ENCODE results near the gene VPS33A.

Gene VPS33A

DNA sequence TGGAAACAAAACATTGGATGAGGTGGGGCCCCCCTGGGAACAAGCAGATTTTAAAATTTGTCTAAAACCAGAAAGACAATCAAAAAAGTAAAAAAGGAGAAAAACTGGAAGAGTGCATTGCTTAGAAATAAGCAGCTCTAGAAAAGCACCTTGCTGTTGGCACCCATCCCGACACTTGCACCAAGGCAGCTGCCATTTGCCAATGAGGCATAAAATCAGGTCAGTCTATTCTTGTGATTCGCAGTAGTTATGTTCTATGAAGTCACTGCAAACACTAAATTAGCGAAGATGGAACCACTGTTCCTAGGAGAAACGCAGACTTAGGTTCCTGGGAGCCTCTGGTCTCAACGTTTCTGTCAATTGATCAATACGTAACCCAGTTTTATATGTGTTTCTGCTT, 16.2 kb downstream of the VPS33A start:
- DNase-seq: no peak

DNA sequence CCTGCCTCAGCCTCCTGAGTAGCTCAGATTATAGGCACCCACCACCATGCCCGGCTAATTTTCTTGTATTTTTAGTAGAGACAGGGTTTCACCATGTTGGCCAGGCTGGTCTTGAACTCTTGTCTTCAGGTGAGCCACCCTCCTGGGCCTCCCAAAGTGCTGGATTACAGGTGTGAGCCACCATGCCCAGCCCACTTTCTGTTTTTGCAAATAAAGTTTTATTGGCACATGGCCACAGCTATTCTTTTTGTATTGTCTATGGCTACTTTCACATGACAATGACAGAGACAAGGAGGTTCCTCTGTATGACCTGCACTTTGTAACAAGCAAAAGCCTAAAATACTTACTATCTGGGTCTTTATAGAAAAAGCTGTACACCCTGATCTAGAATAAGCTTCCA, 20.7 kb downstream of the VPS33A start:
- DNase-seq: no peak

DNA sequence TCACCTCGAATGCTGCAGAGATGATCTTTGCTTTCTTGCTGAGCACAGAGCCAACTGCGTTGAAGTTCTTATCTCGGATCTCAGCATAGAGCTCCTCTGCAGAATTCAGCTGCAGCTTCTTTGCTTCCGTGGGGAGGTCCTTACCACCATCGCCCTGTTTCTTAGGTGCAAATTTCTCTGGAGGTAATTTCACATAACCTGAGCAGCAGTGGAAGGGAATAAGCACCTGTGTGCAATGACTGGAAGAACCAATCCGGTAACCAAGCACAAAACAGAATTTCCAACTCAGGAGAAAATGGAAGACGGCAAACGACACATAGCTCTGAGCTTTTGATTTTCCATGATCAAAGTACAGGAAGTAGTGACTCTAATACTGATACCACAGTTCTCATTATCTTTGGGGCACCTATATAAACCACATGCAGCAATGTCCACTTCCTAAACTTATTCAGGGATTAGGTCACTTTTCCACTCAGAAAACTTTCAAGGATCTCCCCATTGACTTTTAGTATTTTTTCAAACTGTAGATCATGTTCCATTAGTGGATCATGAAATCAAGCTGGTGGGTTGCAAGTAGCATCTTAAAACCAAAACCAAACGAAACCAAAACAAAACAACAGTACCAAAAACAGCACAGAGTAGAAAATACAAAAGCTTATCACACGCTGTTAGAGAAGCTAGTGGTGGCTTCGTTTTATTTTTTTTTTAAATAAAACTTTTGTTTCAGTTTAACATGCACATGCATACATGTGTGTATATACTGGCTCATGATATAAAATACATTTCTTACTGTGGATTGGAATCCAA, 21.5 kb downstream of the VPS33A start:
- no peak for DNase-seq

DNA sequence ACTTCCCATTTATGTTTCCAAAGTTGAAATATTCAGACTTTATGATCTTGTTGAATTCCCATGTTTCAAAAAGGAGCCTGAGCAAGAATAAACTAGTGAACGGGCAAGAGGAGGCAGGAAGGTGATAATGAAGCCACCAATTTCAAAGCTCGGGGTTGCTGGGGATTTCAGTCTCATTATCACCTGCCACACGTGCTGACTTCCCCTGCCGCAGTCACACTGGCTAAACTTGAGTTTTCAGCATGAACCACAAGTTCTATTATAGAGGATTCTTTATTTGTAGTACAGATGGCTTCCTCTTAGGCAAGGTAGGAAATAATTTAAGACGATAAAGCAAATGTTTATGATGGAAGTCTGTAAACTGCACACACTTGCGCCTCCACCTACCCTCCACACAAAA, 22.3 kb downstream of the VPS33A start:
- DNase-seq: no peak

DNA sequence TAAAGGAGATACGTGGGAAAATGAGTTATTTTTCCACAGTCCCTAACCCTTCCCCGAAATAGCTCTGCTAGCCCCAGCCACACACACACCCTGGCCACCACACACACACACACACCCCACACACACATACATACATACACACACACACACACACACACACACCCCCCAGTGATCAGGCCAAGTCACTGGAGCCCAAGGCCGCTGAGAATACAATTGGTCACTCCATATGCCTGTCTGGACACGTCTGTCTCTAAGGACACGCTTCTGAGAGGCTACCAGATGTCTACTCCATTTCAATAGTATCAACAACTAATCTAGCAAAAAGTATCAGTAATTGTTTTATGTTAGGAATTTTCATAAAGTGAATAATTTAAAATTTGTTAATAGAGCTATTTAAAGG, 27.4 kb downstream of the VPS33A start:
- DNase-seq: no peak

- DNase-seq: no peak
These were observed 30.6 kb downstream of the VPS33A start for GRCh38 chr12:122235741-122236140.

- DNase-seq: no peak
These were observed 33.6 kb downstream of the VPS33A start for GRCh38 chr12:122232691-122233090.

GRCh38 chr12:122230798-122231197, 35.5 kb downstream of the VPS33A start:
- DNase-seq: no peak

GRCh38 chr12:122228092-122228491, 38.2 kb downstream of the VPS33A start:
- no peak for DNase-seq

GRCh38 chr12:122227341-122227740, 39.0 kb downstream of the VPS33A start:
- peak; percentile 68 for DNase-seq

DNA sequence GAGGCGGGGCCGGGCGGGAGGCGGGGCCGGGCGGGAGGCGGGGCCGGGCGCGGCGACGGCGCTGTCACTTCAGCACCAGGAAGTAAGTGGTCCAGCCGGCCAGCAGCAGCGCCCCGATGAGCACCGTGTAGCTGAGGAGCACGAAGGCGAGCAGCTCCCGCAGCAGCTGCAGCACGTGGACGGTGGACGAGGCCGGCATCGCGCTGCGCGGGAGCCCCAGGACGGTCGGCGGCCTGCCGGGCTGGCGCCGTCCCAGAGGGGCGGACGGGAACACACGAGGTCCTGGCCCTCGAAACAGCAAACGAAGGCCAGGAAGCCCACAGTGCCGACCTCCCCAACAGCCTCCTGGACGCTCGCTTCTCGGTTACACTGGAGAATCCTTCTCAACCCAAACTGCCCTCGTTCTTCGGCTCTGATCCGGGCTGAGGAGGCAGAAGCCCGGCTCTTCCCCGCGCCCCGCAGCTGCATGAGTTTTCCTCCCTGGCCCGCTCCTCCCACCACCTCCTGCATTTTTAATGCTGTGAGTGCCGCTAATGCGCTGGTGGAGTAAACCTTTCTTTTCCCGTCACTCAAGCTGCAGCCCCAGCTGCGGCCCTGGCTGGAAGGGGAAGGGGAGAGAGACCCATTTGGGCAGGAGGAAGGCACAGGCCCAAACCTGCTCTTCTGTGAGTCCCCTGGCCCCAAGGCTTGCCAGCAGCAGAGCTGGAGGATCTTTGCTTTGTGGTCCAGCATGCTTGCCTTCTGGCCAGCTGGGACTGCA, 39.7 kb downstream of the VPS33A start:
- DNase-seq: no peak

DNA sequence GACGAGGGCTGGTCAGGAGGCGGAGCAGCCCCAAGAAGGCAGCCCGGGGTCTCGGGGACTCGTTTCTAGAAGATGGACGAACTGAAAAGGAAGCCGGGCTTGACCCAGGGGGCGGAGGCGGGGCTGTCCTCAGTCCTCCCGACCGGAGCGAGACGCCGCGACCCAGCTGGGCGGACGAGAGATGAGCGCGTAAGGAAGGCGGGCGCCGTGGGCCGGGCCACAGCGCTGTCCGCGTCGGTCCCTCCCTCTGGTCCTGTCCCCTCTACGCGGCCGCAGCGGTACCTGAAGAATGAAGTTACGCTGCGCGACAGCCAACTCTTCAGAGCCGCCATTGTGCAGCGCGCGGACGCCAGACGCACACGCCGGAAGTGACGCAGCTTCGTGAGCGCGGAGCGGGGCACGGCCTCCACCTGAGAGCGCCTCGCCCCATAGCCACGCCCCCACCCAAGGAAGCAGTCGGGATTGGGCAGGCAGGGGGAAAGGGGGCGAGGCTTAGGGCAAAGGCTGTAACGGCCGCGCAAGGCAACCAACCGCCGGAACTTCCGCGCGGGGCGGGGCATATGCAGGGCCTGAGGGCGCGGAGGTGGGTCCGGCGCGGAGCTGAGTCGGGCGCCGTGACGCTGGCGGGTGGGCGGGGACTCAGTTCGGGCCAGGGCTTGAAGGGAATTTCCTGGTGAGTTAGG, 40.5 kb downstream of the VPS33A start, which contains the start of gene DIABLO:
Gene DIABLO, minus strand, starts transcription at position 370 of the 683 bp plus-strand sequence. Its CDS starts 38 bp downstream, at position 332.
- peak; percentile 100 for DNase-seq

- DNase-seq: no peak
These were observed 49.8 kb downstream of the VPS33A start for GRCh38 chr12:122216445-122216844.

DNA sequence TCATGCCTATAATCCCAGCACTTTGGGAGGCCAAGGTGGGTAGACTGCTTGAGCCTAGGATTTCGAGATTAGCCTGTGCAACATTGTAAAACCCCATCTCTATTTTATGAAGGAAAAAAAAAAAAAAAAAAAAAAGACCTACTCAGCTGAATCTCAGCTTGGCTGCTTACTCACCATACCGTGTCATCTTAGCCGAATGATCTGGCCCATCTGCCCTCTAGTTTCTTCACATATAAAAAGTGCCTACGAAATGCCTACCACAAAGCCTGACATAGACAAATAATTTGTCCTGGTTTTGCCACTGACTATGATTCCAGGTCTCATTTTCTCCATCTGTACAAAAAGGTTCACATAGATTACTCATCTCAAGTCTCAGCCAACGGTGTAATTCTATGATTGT, 50.5 kb downstream of the VPS33A start:
- DNase-seq: no peak

- no peak for DNase-seq
These were observed 58.0 kb downstream of the VPS33A start for GRCh38 chr12:122208073-122208820.

DNA sequence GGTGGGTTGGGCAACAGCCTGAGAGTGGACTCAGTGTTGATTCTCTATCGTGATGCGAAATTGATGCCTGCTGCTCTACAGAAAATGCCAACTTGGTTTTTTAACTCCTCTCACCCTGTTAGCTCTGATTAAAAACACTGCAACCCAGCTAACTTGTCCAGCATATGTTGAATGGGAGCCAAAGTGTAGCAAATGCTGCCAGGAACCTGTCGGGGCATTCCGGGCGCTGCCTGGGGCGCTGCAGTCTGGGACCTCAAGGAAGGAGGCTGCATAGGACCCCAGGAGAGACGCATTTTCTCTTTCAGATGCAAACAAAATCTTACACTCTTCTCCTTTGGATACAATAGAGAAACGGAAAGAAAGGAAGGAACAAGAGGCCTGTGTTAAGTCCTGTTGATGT, 58.9 kb downstream of the VPS33A start:
- no peak for DNase-seq

DNA sequence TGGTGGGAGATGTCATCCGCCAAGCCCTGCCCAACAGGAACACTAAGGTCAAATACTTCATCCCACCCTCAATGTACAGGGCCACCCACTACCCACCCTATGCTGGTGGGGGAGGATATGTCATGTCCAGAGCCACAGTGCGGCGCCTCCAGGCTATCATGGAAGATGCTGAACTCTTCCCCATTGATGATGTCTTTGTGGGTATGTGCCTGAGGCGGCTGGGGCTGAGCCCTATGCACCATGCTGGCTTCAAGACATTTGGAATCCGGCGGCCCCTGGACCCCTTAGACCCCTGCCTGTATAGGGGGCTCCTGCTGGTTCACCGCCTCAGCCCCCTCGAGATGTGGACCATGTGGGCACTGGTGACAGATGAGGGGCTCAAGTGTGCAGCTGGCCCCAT, 59.3 kb downstream of the VPS33A start:
- DNase-seq: no peak

DNA sequence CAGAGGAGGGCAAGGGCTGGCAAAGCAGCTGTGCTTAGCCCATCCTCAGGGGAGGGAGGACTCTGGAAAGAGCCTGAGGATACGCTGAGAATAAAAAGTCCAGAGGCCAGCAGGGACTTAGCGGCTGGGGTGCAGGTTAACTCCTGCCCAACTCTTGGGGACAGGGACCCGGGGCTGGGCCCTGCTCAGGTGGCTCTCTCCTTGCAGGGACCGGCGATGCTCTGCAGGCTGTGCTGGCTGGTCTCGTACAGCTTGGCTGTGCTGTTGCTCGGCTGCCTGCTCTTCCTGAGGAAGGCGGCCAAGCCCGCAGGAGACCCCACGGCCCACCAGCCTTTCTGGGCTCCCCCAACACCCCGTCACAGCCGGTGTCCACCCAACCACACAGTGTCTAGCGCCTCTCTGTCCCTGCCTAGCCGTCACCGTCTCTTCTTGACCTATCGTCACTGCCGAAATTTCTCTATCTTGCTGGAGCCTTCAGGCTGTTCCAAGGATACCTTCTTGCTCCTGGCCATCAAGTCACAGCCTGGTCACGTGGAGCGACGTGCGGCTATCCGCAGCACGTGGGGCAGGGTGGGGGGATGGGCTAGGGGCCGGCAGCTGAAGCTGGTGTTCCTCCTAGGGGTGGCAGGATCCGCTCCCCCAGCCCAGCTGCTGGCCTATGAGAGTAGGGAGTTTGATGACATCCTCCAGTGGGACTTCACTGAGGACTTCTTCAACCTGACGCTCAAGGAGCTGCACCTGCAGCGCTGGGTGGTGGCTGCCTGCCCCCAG, 60.0 kb downstream of the VPS33A start:
- no peak for DNase-seq

GRCh38 chr12:122205053-122205925, 61.0 kb downstream of the VPS33A start:
- no peak for DNase-seq

- DNase-seq: peak; percentile 56
These were observed 61.9 kb downstream of the VPS33A start for GRCh38 chr12:122204167-122205052.

Data from stimulated activated CD8-positive, alpha-beta memory T cell treated with anti-CD3 and anti-CD28 coated beads, Interleukin-4, amount 100 ng/mL, for 48 hours (primary cell).